ENCODE measurements around the gene CITED4.

Gene CITED4

GRCh38 chr1:40831001-40831732, 31.0 kb downstream of the CITED4 start:
- no peak for DNase-seq

GRCh38 chr1:40830419-40830943, 31.7 kb downstream of the CITED4 start:
- no peak for DNase-seq

GRCh38 chr1:40829631-40830245, 32.4 kb downstream of the CITED4 start:
- DNase-seq: no peak

- no peak for DNase-seq
Measured at GRCh38 chr1:40825996-40826395, 36.2 kb downstream of the CITED4 start.

GRCh38 chr1:40825435-40825788, 36.8 kb downstream of the CITED4 start:
- DNase-seq: no peak

GRCh38 chr1:40824591-40825434, 37.4 kb downstream of the CITED4 start:
- no peak for DNase-seq

GRCh38 chr1:40823983-40824382, 38.2 kb downstream of the CITED4 start:
- no peak for DNase-seq

- DNase-seq: no peak
Measured at GRCh38 chr1:40823345-40823744, 38.8 kb downstream of the CITED4 start.

- DNase-seq: no peak
Measured at GRCh38 chr1:40822890-40823289, 39.3 kb downstream of the CITED4 start.

GRCh38 chr1:40820911-40821693, 41.1 kb downstream of the CITED4 start:
- DNase-seq: no peak

GRCh38 chr1:40820251-40820797, 41.8 kb downstream of the CITED4 start:
- no peak for DNase-seq

GRCh38 chr1:40819101-40819500, 43.1 kb downstream of the CITED4 start:
- DNase-seq: no peak

- no peak for DNase-seq
Measured at GRCh38 chr1:40818264-40818961, 43.8 kb downstream of the CITED4 start.

- no peak for DNase-seq
Measured at GRCh38 chr1:40817791-40818263, 44.3 kb downstream of the CITED4 start.

GRCh38 chr1:40815420-40815819, 46.7 kb downstream of the CITED4 start:
- DNase-seq: no peak

Data from NCI-H524 treated with DMSO at 0.1 percent for 48 hours (cell line).